GM12878 (cell line): ENCODE measurements around the gene KIR3DL3. TPM values are rescaled to one million over a fixed set of nuclear protein-coding genes. Genes with fewer than 3 reads are reported as not detected.

Experiments
- ATAC-seq: fragments of 200-7000 bp; cut with Tn5 transposase; 3 replicates; pipeline ENCODE4 v1.9.1; 2020; ENCODE audit warnings: mild to moderate bottlenecking, moderate library complexity
- BruUV-seq: library from RNA; stranded (reverse); fragments of 400-500 nt; replicated peaks from 2 replicates; lab custom pipeline; 2021; lab: Mats Ljungman, UMichigan
- CTCF ChIA-PET: fragments of 300-600 bp; sonication (Branson Sonifier 250); formaldehyde crosslinking; extraction: SDS; loops from one replicate; lab custom pipeline; 2021; ENCODE audit warnings: inconsistent platforms; lab: Yijun Ruan, JAX
- POLR2A ChIA-PET: fragments of 350-600 bp; formaldehyde crosslinking; extraction: SDS; loops from one replicate; lab custom pipeline; 2021; ENCODE audit warnings: inconsistent platforms; lab: Charles Lee
- RAD21 ChIA-PET: fragments of 300-600 bp; sonication (Branson Sonifier 250); formaldehyde crosslinking; loops from one replicate; lab custom pipeline; 2023; ENCODE audit warnings: antibody characterized with exemption; ENCODE audit not compliant: unreplicated experiment; lab: Charles Lee
- SMC1A ChIA-PET: fragments of 300-600 bp; sonication (Branson Sonifier 250); formaldehyde crosslinking; loops from one replicate; lab custom pipeline; 2023; ENCODE audit not compliant: unreplicated experiment, uncharacterized antibody; lab: Charles Lee
- DNase-seq: peaks from one replicate; pipeline ENCODE4 v3.0.0-alpha.2; 2011; ENCODE audit warnings: low read depth, low spot score
- FAIRE-seq: peaks from 3 replicates; lab custom pipeline; 2011; peaks lifted over from hg19 to GRCh38; lab: Jason Lieb, UNC
- H2AFZ ChIP-seq: 2 replicates; pipeline ENCODE4 v1.6.0; 2011; ENCODE audit warnings: low read depth, low read length, control low read depth; ENCODE audit not compliant: control insufficient read depth
- H3K27ac ChIP-seq: 2 replicates; pipeline ENCODE4 v1.5.1; 2011; ENCODE audit warnings: control low read depth; ENCODE audit not compliant: control insufficient read depth, insufficient read depth
- H3K27me3 ChIP-seq, 2 experiments: replicated peaks in 1 of 2; 2 replicates each; pipeline versions ENCODE4 v1.6.0 to v1.6.1; 2011; ENCODE audit warnings: low read length in 1 of 2; ENCODE audit not compliant: control insufficient read depth in 2 of 2, insufficient read depth in 2 of 2
- H3K36me3 ChIP-seq, 2 experiments: 2 replicates each; pipeline ENCODE4 v1.5.1; 2011; ENCODE audit warnings: low read length in 1 of 2; ENCODE audit not compliant: control insufficient read depth in 2 of 2, insufficient read depth in 2 of 2
- H3K4me1 ChIP-seq: 2 replicates; pipeline ENCODE4 v1.6.1; 2011; ENCODE audit warnings: mild to moderate bottlenecking, low read length, moderate library complexity, mixed read lengths; ENCODE audit not compliant: control insufficient read depth, insufficient read depth
- H3K4me2 ChIP-seq: 2 replicates; pipeline ENCODE4 v1.6.0; 2011; ENCODE audit warnings: control low read depth; ENCODE audit not compliant: control insufficient read depth, insufficient read depth
- H3K4me3 ChIP-seq: fragments of 200-600 bp; sonication (generic); 2 replicates; pipeline ENCODE4 v1.5.1; 2016
- H3K79me2 ChIP-seq: 2 replicates; pipeline ENCODE4 v1.6.0; 2011; ENCODE audit warnings: low read length; ENCODE audit not compliant: control insufficient read depth, insufficient read depth
- H3K9ac ChIP-seq: 2 replicates; pipeline ENCODE4 v1.8.0; 2011; ENCODE audit warnings: low read length, control low read depth, mixed read lengths; ENCODE audit not compliant: control insufficient read depth, insufficient read depth
- H3K9me3 ChIP-seq: replicated peaks from 3 replicates; pipeline ENCODE4 v1.5.1; 2011; ENCODE audit warnings: mild to moderate bottlenecking, low read length; ENCODE audit not compliant: control insufficient read depth, insufficient read depth
- H4K20me1 ChIP-seq: 2 replicates; pipeline ENCODE4 v1.6.0; 2011; ENCODE audit not compliant: control insufficient read depth, insufficient read depth
- HDAC6 ChIP-seq: fragments of 200-600 bp; sonication (generic); IDR thresholded peaks from one replicate; pipeline ENCODE4 v1.8.0; 2017; ENCODE audit warnings: antibody characterized with exemption; ENCODE audit not compliant: unreplicated experiment
- ZNF24 ChIP-seq: fragments of 450-650 bp; IDR thresholded peaks from 2 replicates; pipeline ENCODE4 v1.6.1; 2017; ENCODE audit warnings: antibody characterized with exemption, mild to moderate bottlenecking
- ZNF592 ChIP-seq: fragments of 450-650 bp; IDR thresholded peaks from 2 replicates; pipeline ENCODE4 v1.6.1; 2017; ENCODE audit warnings: mild to moderate bottlenecking, moderate library complexity
- WGBS: methylation state at CpG from one replicate; pipeline ENCODE4 v1.1.6; 2016; ENCODE audit warnings: low lambda C conversion rate; ENCODE audit not compliant: insufficient replicate concordance, insufficient coverage; ENCODE audit errors: missing lambda C conversion rate; 5-methylcytosine and 5-hydroxymethylcytosine counted together
- in situ Hi-C: fragments of 300-500 bp; cut with MboI; formaldehyde crosslinking; loops from 9 replicates; pipeline ENCODE4 v1.14.3; 2018; ENCODE audit warnings: mixed read lengths
- intact Hi-C: fragments of 100-400 bp; cut with micrococcal nuclease; formaldehyde crosslinking; loops from one replicate; pipeline ENCODE4 v1.14.2; 2022; ENCODE audit not compliant: unreplicated experiment
- polyA plus RNA-seq, 11 experiments: library from polyadenylated mRNA; depleted of rRNA in 4 of 11; unstranded in 6 of 11; stranded (reverse) in 5 of 11; fragments of >200 nt; fragmentation: Nextera tagmentation in 4 of 11; fragmentation: Illumina TruSeq in 1 of 11; extraction: Ambion mirVana in 4 of 11; extraction: Trizol in 1 of 11; gene quantifications; 1 replicate in 1 of 11; 2 replicates in 10 of 11; pipeline versions ENCODE4 v1.2.1 to v1.2.3, GENCODE V29; 2011 to 2016; ENCODE audit warnings: inconsistent platforms in 2 of 11, missing spikeins in 2 of 11, low read depth in 1 of 11
- total RNA-seq, 4 experiments: library from RNA; depleted of rRNA in 3 of 4; stranded (reverse); fragments of >200 nt in 3 of 4; fragmentation: Illumina TruSeq in 1 of 4; extraction: Trizol in 1 of 4; gene quantifications; 2 replicates each; pipeline versions ENCODE4 v1.2.1 to v1.2.3, GENCODE V29; 2013 to 2021
- TF ChIP-seq, protein P1 (sequence below): IDR thresholded peaks from 2 replicates; pipeline ENCODE4 v1.6.1; 2011; ENCODE audit warnings: borderline replicate concordance, low read depth, mild to moderate bottlenecking, moderate library complexity, low read length; ENCODE audit not compliant: insufficient read depth, poor library complexity, severe bottlenecking

The KIR3DL3 gene
- total and polyA plus RNA-seq, 10 of the 15 experiments (the other 5 are each of a cell fraction or from before 2014, with no cell fraction given), result not detected

GRCh38 chr19:54691582-54692297 lies 32.5 kb upstream of the KIR3DL3 start:
- ChIA-PET SMC1A (no interaction called here), POLR2A (no interaction called here), CTCF (no interaction called here), RAD21 (no interaction called here)
- no peaks in the 10 kb centered on the region for H3K4me1 ChIP-seq
- no TSS peak for BruUV-seq
- H3K79me2 ChIP-seq, result no peaks in the 10 kb centered on the region
- in situ Hi-C loops (no loop called here), intact Hi-C loops (no loop called here)
- H3K9me3 ChIP-seq, result no peaks in the 10 kb centered on the region
- WGBS, result 35% methylated on average over 9 of the region's 9 CpGs
- H2AFZ ChIP-seq, result no peak overlapping the region
- ATAC-seq (no peak), DNase-seq (no peak), FAIRE-seq (no peak)
- no peak overlapping the region for H3K4me2 ChIP-seq
- H3K27ac ChIP-seq, result no peak overlapping the region
- H3K27me3 ChIP-seq, result no peaks in the 10 kb centered on the region
- no peaks in the 10 kb centered on the region for H4K20me1 ChIP-seq
- no peak overlapping the region for H3K9ac ChIP-seq
- H3K36me3 ChIP-seq, result no peaks in the 10 kb centered on the region
- H3K4me3 ChIP-seq, result no peak overlapping the region
- TF ChIP-seq, protein P1, sequence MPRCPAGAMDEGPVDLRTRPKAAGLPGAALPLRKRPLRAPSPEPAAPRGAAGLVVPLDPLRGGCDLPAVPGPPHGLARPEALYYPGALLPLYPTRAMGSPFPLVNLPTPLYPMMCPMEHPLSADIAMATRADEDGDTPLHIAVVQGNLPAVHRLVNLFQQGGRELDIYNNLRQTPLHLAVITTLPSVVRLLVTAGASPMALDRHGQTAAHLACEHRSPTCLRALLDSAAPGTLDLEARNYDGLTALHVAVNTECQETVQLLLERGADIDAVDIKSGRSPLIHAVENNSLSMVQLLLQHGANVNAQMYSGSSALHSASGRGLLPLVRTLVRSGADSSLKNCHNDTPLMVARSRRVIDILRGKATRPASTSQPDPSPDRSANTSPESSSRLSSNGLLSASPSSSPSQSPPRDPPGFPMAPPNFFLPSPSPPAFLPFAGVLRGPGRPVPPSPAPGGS, result no peak
- no peak for TF ChIP-seq ZNF592
- TF ChIP-seq HDAC6, result no peak
- TF ChIP-seq ZNF24, result no peak
